Measurements from ENCODE around the gene PTGR3.

Gene PTGR3

DNA sequence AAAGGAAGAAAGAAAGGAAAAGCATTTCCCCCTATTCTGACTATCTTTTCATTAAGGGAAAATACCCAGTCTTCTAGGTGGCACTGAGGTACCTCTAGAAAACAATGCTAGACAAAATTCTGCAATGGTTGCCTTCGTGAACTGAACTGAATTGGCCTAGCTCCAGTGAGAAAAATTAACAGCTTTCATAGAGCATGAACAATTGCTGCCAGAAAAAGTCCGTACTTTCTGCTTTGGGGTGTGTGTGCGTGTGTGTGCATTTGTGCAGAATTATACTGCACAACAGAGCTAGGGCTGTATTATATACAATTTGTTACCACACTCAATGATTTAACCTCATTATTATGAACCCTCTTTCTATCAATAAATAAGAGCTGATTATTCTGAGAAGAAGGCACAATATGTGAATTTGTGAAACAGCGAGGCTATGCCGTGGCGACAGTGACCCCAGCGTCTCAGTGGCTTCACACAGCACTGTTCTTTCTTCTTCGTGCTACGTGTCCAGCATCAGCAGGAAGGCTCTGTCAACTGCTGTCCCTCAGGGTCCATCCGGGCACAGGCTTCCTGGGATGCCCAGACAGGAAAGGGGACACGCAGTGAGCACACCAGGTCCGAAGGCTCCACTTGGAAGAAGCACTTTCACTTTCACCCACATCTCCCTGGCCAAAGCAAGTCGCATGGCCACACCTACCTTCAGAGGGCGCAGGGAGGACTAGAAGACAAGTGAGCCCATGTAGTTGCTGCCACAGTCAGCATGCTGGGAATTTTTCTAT is 47.5 kb downstream of the PTGR3 start:
- H3K9ac ChIP-seq (ENCODE audit: low read length): peak overlapping the region; percentile 44; the same call in 1 of the 2 replicates
- TF ChIP-seq, protein P1, sequence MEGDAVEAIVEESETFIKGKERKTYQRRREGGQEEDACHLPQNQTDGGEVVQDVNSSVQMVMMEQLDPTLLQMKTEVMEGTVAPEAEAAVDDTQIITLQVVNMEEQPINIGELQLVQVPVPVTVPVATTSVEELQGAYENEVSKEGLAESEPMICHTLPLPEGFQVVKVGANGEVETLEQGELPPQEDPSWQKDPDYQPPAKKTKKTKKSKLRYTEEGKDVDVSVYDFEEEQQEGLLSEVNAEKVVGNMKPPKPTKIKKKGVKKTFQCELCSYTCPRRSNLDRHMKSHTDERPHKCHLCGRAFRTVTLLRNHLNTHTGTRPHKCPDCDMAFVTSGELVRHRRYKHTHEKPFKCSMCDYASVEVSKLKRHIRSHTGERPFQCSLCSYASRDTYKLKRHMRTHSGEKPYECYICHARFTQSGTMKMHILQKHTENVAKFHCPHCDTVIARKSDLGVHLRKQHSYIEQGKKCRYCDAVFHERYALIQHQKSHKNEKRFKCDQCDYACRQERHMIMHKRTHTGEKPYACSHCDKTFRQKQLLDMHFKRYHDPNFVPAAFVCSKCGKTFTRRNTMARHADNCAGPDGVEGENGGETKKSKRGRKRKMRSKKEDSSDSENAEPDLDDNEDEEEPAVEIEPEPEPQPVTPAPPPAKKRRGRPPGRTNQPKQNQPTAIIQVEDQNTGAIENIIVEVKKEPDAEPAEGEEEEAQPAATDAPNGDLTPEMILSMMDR (IDR thresholded peaks at IDR 0.05; ENCODE audit: low read length): peak; percentile 22; the same call in 1 of the 2 replicates
- TF ChIP-seq EZH2 (IDR thresholded peaks at IDR 0.05; ENCODE audit: borderline replicate concordance, low read length): no peak
- H3K27me3 ChIP-seq (ENCODE audit: insufficient read depth, low read length): peaks cover 4% of the 10 kb centered on the region; the same call in 1 of the 2 replicates
- H3K27ac ChIP-seq (ENCODE audit: low read depth, low read length, poor library complexity, severe bottlenecking): no peak overlapping the region
- H3K4me3 ChIP-seq (ENCODE audit: low read depth, low read length, poor library complexity, severe bottlenecking): peak overlapping the region; percentile 66
- H3K36me3 ChIP-seq (ENCODE audit: insufficient read depth, low read length): no peaks in the 10 kb centered on the region
- no peaks in the 10 kb centered on the region for H4K20me1 ChIP-seq (ENCODE audit: insufficient read depth, low read length)
- H3K9me2 ChIP-seq (ENCODE audit: low read depth, low read length): no peaks in the 10 kb centered on the region
- H3K79me2 ChIP-seq (ENCODE audit: insufficient read depth, low read length): no peaks in the 10 kb centered on the region
- H3K4me2 ChIP-seq (ENCODE audit: low read length): peak overlapping the region; percentile 78
- no peaks in the 10 kb centered on the region for H3K9me3 ChIP-seq (ENCODE audit: low read length)
- H3F3A ChIP-seq (ENCODE audit: insufficient read depth, low read length): no peaks in the 10 kb centered on the region
- H2AFZ ChIP-seq (ENCODE audit: low read length): 0 out of 2 replicates have a peak overlapping the region, but pooled peaks have one; percentile 74
- H3K4me1 ChIP-seq (ENCODE audit: insufficient read depth, low read length, severe bottlenecking): peaks cover 6% of the 10 kb centered on the region

DNA sequence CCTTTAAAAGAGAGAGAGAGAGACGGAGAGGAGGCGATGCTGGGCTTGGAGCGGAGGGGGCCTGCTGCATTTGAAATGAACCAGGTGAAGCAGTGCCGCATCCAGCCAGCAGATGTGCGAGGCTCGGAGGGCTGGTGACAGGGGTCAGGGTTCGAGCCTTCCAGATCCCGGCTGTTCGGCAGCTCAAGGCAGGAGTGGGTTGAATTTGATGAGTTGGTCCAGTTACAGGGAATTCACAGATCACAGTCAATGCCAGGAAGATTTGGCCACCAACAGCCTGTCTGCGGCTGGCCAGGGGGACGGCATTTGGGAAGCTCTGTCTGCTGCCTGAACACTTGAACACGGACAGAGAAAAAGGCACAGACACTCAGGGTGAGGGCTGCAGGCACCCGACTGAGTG is 48.6 kb downstream of the PTGR3 start:
- peaks cover 6% of the 10 kb centered on the region for H3K4me1 ChIP-seq (ENCODE audit: insufficient read depth, low read length, severe bottlenecking)
- no peaks in the 10 kb centered on the region for H3K9me2 ChIP-seq (ENCODE audit: low read depth, low read length)
- no peaks in the 10 kb centered on the region for H3K9me3 ChIP-seq (ENCODE audit: low read length)
- no peak overlapping the region for H3K4me3 ChIP-seq (ENCODE audit: low read depth, low read length, poor library complexity, severe bottlenecking)
- no peaks in the 10 kb centered on the region for H3K79me2 ChIP-seq (ENCODE audit: insufficient read depth, low read length)
- H3K9ac ChIP-seq (ENCODE audit: low read length): no peak overlapping the region
- H3K4me2 ChIP-seq (ENCODE audit: low read length): no peak overlapping the region
- peaks cover 4% of the 10 kb centered on the region; the same call in 1 of the 2 replicates for H3K27me3 ChIP-seq (ENCODE audit: insufficient read depth, low read length)
- H3K36me3 ChIP-seq (ENCODE audit: insufficient read depth, low read length): no peaks in the 10 kb centered on the region
- no peaks in the 10 kb centered on the region for H3F3A ChIP-seq (ENCODE audit: insufficient read depth, low read length)
- H4K20me1 ChIP-seq (ENCODE audit: insufficient read depth, low read length): no peaks in the 10 kb centered on the region
- H3K27ac ChIP-seq (ENCODE audit: low read depth, low read length, poor library complexity, severe bottlenecking): no peak overlapping the region
- no peak for TF ChIP-seq EZH2 (IDR thresholded peaks at IDR 0.05; ENCODE audit: borderline replicate concordance, low read length)
- TF ChIP-seq, protein P1 (IDR thresholded peaks at IDR 0.05; ENCODE audit: low read length): no peak
- no peak overlapping the region for H2AFZ ChIP-seq (ENCODE audit: low read length)

DNA sequence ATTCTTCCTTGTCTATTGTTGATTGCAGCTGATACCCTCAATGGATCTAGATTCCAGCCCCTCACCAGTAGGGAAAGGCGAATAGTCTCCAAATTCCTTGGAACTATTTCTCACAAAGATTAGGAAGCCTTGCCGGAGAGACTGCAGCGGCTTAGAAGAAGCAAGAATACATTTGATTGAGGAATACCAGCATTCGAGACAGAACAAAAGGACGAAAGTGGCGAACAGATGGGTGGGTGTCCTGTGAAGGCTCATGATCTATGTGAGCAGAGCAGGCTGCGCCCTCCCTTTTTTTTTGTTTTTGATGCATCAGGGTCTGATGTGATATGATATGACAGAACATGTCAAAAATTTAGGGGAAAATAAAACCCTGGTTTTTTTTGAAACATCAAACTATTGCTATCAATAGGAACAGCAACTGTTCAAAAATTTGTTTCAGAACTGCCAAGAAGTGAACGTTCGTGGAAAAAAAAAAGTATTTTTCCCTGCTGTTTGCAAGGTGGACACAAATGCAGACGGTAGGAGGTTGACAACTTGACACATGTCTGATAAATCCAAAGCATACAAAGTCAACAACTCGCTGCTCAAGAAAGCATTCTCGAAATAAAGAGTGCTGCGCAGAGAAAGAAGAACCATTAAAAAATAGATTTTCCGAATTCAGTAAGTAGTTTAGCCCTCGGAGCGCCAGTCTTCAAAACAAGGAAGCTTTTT is 49.1 kb downstream of the PTGR3 start:
- no peak overlapping the region for H3K4me3 ChIP-seq (ENCODE audit: low read depth, low read length, poor library complexity, severe bottlenecking)
- no peak overlapping the region for H2AFZ ChIP-seq (ENCODE audit: low read length)
- no peaks in the 10 kb centered on the region for H3F3A ChIP-seq (ENCODE audit: insufficient read depth, low read length)
- TF ChIP-seq, protein P1 (IDR thresholded peaks at IDR 0.05; ENCODE audit: low read length): no peak
- H3K79me2 ChIP-seq (ENCODE audit: insufficient read depth, low read length): no peaks in the 10 kb centered on the region
- H3K9ac ChIP-seq (ENCODE audit: low read length): no peak overlapping the region
- peaks cover 6% of the 10 kb centered on the region for H3K4me1 ChIP-seq (ENCODE audit: insufficient read depth, low read length, severe bottlenecking)
- no peak overlapping the region for H3K4me2 ChIP-seq (ENCODE audit: low read length)
- no peaks in the 10 kb centered on the region for H3K9me3 ChIP-seq (ENCODE audit: low read length)
- peaks cover 4% of the 10 kb centered on the region; the same call in 1 of the 2 replicates for H3K27me3 ChIP-seq (ENCODE audit: insufficient read depth, low read length)
- H3K27ac ChIP-seq (ENCODE audit: low read depth, low read length, poor library complexity, severe bottlenecking): no peak overlapping the region
- H4K20me1 ChIP-seq (ENCODE audit: insufficient read depth, low read length): no peaks in the 10 kb centered on the region
- H3K9me2 ChIP-seq (ENCODE audit: low read depth, low read length): no peaks in the 10 kb centered on the region
- H3K36me3 ChIP-seq (ENCODE audit: insufficient read depth, low read length): no peaks in the 10 kb centered on the region

Data from OCI-LY1 (cell line).